Brain microvascular endothelial cell (primary cell): ENCODE results near the gene FABP3.

Source experiments
- DNase-seq: peaks from one replicate; pipeline ENCODE4 v3.0.0-alpha.2; 2020
- H3K27ac ChIP-seq: fragments of 250-450 bp; sonication (Bioruptor Pico); 2 replicates; pipeline ENCODE4 v1.5.1; 2020; ENCODE audit warnings: mild to moderate bottlenecking, moderate library complexity
- H3K27me3 ChIP-seq: fragments of 250-450 bp; sonication (Bioruptor Pico); replicated peaks from 2 replicates; pipeline ENCODE4 v1.5.1; 2020; ENCODE audit warnings: mild to moderate bottlenecking
- H3K36me3 ChIP-seq: fragments of 250-450 bp; sonication (Bioruptor Pico); replicated peaks from 2 replicates; pipeline ENCODE4 v1.5.1; 2020; ENCODE audit warnings: mild to moderate bottlenecking
- H3K4me3 ChIP-seq: 2 replicates; pipeline ENCODE4 v1.5.1; 2011; ENCODE audit warnings: low read depth, mild to moderate bottlenecking, control low read depth, low read length, moderate library complexity
- in situ Hi-C: cut with HindIII; loops from 2 replicates; pipeline ENCODE4 v1.10.0; 2017; ENCODE audit warnings: low sequenced_read_pairs, low pct_ligation_motif_present
- TF ChIP-seq, protein P1 (sequence below): IDR thresholded peaks from 2 replicates; pipeline ENCODE4 v1.5.1; 2011; ENCODE audit warnings: low read depth, mild to moderate bottlenecking, moderate library complexity, low read length, control low read depth, inconsistent platforms; ENCODE audit errors: missing control alignments

Gene FABP3

DNA sequence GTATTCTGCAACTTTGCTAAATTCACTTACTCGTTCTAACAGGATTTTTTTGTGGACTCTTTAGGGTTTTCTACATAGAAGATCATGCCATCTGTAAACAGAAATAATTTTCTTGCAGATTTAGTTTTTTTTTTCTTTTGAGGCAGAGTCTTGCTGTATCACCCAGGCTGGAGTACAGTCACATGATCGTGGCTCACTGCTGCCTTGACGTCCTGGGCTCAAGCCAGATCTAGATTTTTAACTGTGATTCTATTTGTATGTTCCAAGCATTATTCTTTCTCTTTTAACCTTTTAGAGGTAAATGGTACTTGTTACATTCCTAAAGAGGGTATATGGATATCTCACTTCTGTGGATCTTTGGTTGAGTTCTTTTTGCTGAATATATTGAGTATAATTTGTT, 18.6 kb downstream of the FABP3 start:
- H3K27ac ChIP-seq, result no peak overlapping the region
- peak; percentile 24 for DNase-seq
- H3K4me3 ChIP-seq, result no peak overlapping the region
- in situ Hi-C loops, result no loop called here
- peaks cover 18% of the 10 kb centered on the region for H3K36me3 ChIP-seq
- H3K27me3 ChIP-seq, result no peaks in the 10 kb centered on the region
- TF ChIP-seq, protein P1, sequence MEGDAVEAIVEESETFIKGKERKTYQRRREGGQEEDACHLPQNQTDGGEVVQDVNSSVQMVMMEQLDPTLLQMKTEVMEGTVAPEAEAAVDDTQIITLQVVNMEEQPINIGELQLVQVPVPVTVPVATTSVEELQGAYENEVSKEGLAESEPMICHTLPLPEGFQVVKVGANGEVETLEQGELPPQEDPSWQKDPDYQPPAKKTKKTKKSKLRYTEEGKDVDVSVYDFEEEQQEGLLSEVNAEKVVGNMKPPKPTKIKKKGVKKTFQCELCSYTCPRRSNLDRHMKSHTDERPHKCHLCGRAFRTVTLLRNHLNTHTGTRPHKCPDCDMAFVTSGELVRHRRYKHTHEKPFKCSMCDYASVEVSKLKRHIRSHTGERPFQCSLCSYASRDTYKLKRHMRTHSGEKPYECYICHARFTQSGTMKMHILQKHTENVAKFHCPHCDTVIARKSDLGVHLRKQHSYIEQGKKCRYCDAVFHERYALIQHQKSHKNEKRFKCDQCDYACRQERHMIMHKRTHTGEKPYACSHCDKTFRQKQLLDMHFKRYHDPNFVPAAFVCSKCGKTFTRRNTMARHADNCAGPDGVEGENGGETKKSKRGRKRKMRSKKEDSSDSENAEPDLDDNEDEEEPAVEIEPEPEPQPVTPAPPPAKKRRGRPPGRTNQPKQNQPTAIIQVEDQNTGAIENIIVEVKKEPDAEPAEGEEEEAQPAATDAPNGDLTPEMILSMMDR, result no peak

DNA sequence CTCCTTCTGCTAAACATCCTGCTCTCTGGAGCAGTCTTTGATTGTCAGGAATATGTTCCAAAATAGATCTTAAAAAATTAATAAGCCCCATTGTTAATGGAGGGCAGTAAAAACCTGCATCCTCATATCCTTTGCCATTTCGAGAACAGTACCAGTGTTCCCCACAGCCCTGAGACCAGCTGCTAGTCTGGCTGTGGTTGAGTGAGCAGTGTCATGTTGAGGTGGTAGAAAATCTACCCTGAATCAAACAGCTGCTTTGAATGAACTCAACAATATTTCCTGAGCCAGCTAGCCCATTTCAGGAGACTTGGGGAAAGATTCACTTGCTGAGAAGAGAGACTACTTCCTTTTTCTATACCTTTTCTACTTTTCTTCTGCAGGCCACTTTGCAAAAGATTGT, 24.4 kb downstream of the FABP3 start:
- H3K36me3 ChIP-seq, result peaks cover 15% of the 10 kb centered on the region
- H3K27me3 ChIP-seq, result no peaks in the 10 kb centered on the region
- H3K4me3 ChIP-seq, result no peak overlapping the region
- TF ChIP-seq, protein P1, result no peak
- no peak for DNase-seq
- in situ Hi-C loops, result no loop called here
- no peak overlapping the region for H3K27ac ChIP-seq

DNA sequence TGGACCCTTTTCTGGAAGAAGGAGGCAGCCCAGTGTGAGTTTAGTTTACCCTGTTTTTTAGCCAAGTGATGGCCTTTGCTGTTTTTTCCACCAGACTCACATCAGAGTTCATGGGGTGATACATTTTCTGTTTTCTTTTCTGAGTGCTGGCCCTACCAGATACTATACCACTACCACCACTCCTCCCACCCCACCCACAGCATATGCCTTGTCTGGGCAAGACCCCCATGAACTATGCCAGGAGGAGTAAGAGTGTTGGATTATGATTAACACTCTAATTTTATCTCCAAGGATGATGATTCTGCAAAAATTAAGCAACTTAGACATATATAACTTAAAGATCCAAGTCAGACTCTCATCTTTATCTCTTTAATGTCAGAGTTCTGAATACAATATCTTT, 26.1 kb downstream of the FABP3 start:
- TF ChIP-seq, protein P1, result no peak
- Histone ChIP-seq H3K27me3 (no peaks in the 10 kb centered on the region), H3K27ac (no peak overlapping the region), H3K4me3 (no peak overlapping the region), H3K36me3 (peaks cover 15% of the 10 kb centered on the region)
- DNase-seq, result no peak
- in situ Hi-C loops, result no loop called here

DNA sequence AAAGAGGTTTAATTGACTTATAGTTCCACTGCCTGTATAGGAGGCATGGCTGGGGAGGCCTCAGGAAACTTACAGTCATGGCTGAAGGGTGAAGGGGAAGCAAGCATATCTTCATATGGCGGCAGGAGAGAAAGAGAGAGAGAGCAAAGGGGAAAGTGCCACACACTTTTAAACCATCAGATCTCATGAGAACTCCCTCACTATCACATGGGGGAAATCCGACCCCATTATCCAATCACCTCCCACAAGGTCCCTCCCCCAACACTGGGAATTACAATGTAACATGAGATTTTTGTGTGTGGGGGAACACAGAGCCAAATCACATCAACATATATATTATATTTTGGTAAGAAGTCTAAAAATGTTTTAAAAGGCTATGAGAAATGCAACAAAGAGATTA, 27.2 kb downstream of the FABP3 start:
- peaks cover 12% of the 10 kb centered on the region for H3K36me3 ChIP-seq
- DNase-seq, result no peak
- TF ChIP-seq, protein P1, result no peak
- in situ Hi-C loops, result no loop called here
- no peak overlapping the region for H3K27ac ChIP-seq
- no peaks in the 10 kb centered on the region for H3K27me3 ChIP-seq
- no peak overlapping the region for H3K4me3 ChIP-seq

DNA sequence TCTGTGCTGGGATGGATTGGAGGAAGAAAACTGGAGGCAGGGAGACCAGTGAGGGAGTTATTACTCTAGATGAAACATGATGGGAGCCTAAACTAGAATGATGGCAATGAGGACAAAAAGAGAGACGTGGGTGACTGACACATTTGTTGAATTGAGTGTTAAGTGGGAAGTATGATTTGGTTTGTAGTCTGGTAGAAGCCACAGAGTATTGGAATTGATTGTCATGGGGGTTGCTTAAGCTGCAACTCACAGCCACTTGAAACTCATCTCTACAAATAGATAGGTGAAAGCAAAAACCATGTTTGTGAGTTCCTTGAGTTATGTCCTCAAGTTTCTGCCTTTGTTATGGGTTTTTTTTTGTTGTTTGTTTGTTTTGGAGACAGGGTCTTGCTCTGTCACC, 28.4 kb downstream of the FABP3 start:
- DNase-seq, result no peak
- TF ChIP-seq, protein P1, result no peak
- Histone ChIP-seq H3K36me3 (peaks cover 10% of the 10 kb centered on the region), H3K27ac (no peak overlapping the region), H3K27me3 (no peaks in the 10 kb centered on the region), H3K4me3 (no peak overlapping the region)
- in situ Hi-C loops, result no loop called here

DNA sequence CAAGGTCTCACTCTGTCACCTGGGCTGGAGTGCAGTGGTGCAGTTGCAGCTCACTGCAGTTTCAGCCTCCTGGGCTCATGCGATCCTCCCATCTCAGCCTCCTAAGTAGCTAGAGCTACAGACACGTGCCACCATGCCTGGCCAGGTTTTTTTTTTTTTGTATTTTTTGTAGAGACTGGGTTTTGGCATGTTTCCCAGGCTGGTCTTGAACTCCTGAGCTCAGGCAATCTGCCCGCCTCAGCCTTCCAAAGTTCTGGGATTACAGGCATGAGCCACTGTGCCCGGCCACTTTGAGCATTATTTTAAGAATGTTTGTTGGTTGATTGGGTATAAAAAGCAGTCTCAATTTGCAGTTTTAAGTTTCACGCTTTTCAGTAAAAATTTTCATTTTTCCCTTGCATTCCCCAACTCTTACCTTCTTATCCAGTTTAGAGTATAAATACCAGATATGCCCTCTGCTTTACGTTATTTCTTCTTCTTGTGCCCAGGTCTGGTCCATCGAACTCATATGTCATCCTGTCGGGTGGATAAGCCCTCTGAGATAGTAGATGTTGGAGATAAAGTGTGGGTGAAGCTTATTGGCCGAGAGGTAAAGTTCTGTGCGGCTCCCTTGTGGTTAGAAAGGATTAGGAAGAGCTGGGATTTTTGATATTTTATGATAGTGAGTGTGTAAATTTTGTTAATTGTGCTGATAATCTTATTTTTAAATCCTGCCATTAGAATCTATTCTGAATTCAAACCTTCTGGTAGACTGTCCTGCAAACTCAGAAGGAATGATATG, 36.0 kb downstream of the FABP3 start:
- TF ChIP-seq, protein P1, result no peak
- no peak overlapping the region for H3K27ac ChIP-seq
- H3K27me3 ChIP-seq, result no peaks in the 10 kb centered on the region
- no peak overlapping the region for H3K4me3 ChIP-seq
- H3K36me3 ChIP-seq, result no peaks in the 10 kb centered on the region
- in situ Hi-C loops, result no loop called here
- DNase-seq, result no peak
